ENCODE results near the gene MARCHF10. TPM values are rescaled to one million over a fixed set of nuclear protein-coding genes. Genes with fewer than 3 reads are reported as not detected.
"Not testable (repeated sequence)": the region's sequence is repeated elsewhere in the genome, so short reads cannot be mapped to it uniquely, and the experiment has no call there.

MARCHF10 gene
- total RNA-seq, 1 experiment from 2014 or later: not detected

DNA sequence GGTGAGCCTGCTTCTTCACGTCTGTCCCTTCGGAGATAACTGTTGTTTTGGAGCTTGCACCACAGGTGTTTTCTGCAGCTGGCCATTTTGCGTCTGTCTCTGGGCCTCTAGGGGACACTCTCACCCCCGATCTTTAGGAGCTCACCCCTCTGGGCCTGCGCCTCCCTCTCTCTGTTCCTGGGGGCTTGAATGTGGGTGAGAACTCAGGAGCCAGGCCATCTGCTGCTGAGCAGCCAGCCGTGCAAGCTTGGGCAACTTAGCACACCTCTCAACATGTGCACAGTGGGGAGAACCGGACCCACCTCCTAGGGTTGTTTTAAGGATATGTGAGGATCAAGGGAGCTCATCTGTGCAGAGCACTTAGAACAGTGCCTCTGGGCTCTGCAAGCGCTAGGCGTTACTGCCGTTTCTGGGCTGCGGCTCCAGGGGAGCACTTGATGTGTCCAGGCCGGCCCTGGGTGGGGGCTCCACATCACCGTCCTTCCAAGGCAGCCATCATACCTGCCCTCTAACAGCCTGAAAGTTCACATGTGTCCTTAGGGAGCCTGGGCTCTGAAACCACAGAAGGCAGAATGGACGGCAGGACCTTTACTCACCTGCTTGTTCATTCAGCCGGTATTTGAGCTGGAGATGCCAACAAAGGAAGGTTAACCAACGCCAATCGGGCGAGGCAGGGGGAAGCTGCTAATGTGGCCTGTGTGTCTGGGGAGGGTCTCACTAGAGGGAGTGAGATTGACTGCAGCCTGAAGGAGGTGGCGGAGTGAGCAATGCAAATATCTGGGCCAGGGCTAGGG lies 114.3 kb downstream of the MARCHF10 start:
- no peak overlapping the region for H3K27ac ChIP-seq (ENCODE audit: low read depth, low read length, poor library complexity, severe bottlenecking)
- intact Hi-C loops (cut with micrococcal nuclease; ENCODE audit: unreplicated experiment): loop anchor here (10.0 kb wide), 1 partner anchor 139 kb away; no protein-coding TSS in a partner anchor
- CTCF ChIA-PET: interaction anchor here (0.6 to 0.7 kb wide), 2 partner anchors 267 to 272 kb away, joined by 5 read pairs; no protein-coding TSS in a partner anchor
- no peaks in the 10 kb centered on the region for H3K27me3 ChIP-seq (replicated peaks; ENCODE audit: insufficient read depth, low read depth, low read length, poor library complexity)
- no peak for DNase-seq (ENCODE audit: low spot score)
- peaks cover 5% of the 10 kb centered on the region for H3K36me3 ChIP-seq (ENCODE audit: insufficient read depth, low read length, poor library complexity, severe bottlenecking)
- TF ChIP-seq, protein P1, sequence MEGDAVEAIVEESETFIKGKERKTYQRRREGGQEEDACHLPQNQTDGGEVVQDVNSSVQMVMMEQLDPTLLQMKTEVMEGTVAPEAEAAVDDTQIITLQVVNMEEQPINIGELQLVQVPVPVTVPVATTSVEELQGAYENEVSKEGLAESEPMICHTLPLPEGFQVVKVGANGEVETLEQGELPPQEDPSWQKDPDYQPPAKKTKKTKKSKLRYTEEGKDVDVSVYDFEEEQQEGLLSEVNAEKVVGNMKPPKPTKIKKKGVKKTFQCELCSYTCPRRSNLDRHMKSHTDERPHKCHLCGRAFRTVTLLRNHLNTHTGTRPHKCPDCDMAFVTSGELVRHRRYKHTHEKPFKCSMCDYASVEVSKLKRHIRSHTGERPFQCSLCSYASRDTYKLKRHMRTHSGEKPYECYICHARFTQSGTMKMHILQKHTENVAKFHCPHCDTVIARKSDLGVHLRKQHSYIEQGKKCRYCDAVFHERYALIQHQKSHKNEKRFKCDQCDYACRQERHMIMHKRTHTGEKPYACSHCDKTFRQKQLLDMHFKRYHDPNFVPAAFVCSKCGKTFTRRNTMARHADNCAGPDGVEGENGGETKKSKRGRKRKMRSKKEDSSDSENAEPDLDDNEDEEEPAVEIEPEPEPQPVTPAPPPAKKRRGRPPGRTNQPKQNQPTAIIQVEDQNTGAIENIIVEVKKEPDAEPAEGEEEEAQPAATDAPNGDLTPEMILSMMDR (conservative IDR thresholded peaks at IDR 0.05; ENCODE audit: low read depth, low read length): no peak
- no peak for TF ChIP-seq EZH2 (IDR thresholded peaks at IDR 0.05; ENCODE audit: borderline replicate concordance, low read depth, low read length, poor library complexity, severe bottlenecking)
- no peaks in the 10 kb centered on the region for H3K9me3 ChIP-seq (ENCODE audit: low read depth, low read length, poor library complexity, severe bottlenecking)
- POLR2A ChIA-PET (ENCODE audit: low non-redundant PET): no interaction called here
- BruUV-seq (replicated peaks): no TSS peak
- no peaks in the 10 kb centered on the region for H3K4me1 ChIP-seq (ENCODE audit: insufficient read depth, low read length, poor library complexity, severe bottlenecking)
- H3K4me3 ChIP-seq (ENCODE audit: low read depth, low read length, poor library complexity, severe bottlenecking): no peak overlapping the region

GRCh38 chr17:62692721-62693431 lies 115.2 kb downstream of the MARCHF10 start:
- CTCF ChIA-PET: no interaction called here
- BruUV-seq (replicated peaks): TSS peak; percentile 65
- intact Hi-C loops (cut with micrococcal nuclease; ENCODE audit: unreplicated experiment): loop anchor here (10.0 kb wide), 1 partner anchor 138 kb away; no protein-coding TSS in a partner anchor
- DNase-seq (ENCODE audit: low spot score): peak; percentile 29
- no peak for TF ChIP-seq EZH2 (IDR thresholded peaks at IDR 0.05; ENCODE audit: borderline replicate concordance, low read depth, low read length, poor library complexity, severe bottlenecking)
- TF ChIP-seq, protein P1 (conservative IDR thresholded peaks at IDR 0.05; ENCODE audit: low read depth, low read length): peak; percentile 44
- Histone ChIP-seq H3K4me1 (ENCODE audit: insufficient read depth, low read length, poor library complexity, severe bottlenecking) (no peaks in the 10 kb centered on the region), H3K36me3 (ENCODE audit: insufficient read depth, low read length, poor library complexity, severe bottlenecking) (peaks cover 5% of the 10 kb centered on the region), H3K27me3 (replicated peaks; ENCODE audit: insufficient read depth, low read depth, low read length, poor library complexity) (no peaks in the 10 kb centered on the region), H3K27ac (ENCODE audit: low read depth, low read length, poor library complexity, severe bottlenecking) (no peak overlapping the region), H3K9me3 (ENCODE audit: low read depth, low read length, poor library complexity, severe bottlenecking) (no peaks in the 10 kb centered on the region), H3K4me3 (ENCODE audit: low read depth, low read length, poor library complexity, severe bottlenecking) (no peak overlapping the region)
- POLR2A ChIA-PET (ENCODE audit: low non-redundant PET): no interaction called here

DNA sequence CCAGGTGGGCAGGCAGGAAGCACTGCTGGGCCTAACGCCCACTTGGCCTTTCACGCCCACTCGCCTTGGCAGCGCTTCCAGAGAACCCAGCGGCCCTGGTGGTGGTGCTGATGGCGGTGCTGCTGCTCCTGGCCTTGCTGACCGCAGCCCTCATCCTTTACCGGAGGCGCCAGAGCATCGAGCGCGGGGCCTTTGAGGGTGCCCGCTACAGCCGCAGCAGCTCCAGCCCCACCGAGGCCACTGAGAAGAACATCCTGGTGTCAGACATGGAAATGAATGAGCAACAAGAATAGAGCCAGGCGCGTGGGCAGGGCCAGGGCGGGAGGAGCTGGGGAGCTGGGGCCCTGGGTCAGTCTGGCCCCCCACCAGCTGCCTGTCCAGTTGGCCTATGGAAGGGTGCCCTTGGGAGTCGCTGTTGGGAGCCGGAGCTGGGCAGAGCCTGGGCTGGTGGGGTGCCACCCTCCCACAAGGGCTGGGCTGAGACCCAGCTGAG lies 115.9 kb downstream of the MARCHF10 start:
- no peaks in the 10 kb centered on the region for H3K4me1 ChIP-seq (ENCODE audit: insufficient read depth, low read length, poor library complexity, severe bottlenecking)
- intact Hi-C loops (cut with micrococcal nuclease; ENCODE audit: unreplicated experiment): loop anchor here (10.0 kb wide), 1 partner anchor 137 kb away; no protein-coding TSS in a partner anchor
- no peaks in the 10 kb centered on the region for H3K9me3 ChIP-seq (ENCODE audit: low read depth, low read length, poor library complexity, severe bottlenecking)
- no peak for TF ChIP-seq EZH2 (IDR thresholded peaks at IDR 0.05; ENCODE audit: borderline replicate concordance, low read depth, low read length, poor library complexity, severe bottlenecking)
- TF ChIP-seq, protein P1 (conservative IDR thresholded peaks at IDR 0.05; ENCODE audit: low read depth, low read length): no peak
- no peak for DNase-seq (ENCODE audit: low spot score)
- H3K27ac ChIP-seq (ENCODE audit: low read depth, low read length, poor library complexity, severe bottlenecking): no peak overlapping the region
- peaks cover 5% of the 10 kb centered on the region for H3K36me3 ChIP-seq (ENCODE audit: insufficient read depth, low read length, poor library complexity, severe bottlenecking)
- H3K27me3 ChIP-seq (replicated peaks; ENCODE audit: insufficient read depth, low read depth, low read length, poor library complexity): no peaks in the 10 kb centered on the region
- no peak overlapping the region for H3K4me3 ChIP-seq (ENCODE audit: low read depth, low read length, poor library complexity, severe bottlenecking)
- POLR2A ChIA-PET (ENCODE audit: low non-redundant PET): no interaction called here
- CTCF ChIA-PET: no interaction called here
- no TSS peak for BruUV-seq (replicated peaks)

GRCh38 chr17:62691589-62691915 lies 116.6 kb downstream of the MARCHF10 start:
- H3K4me1 ChIP-seq (ENCODE audit: insufficient read depth, low read length, poor library complexity, severe bottlenecking); POLR2A ChIA-PET (ENCODE audit: low non-redundant PET); H3K4me3 ChIP-seq (ENCODE audit: low read depth, low read length, poor library complexity, severe bottlenecking); CTCF ChIA-PET; H3K36me3 ChIP-seq (ENCODE audit: insufficient read depth, low read length, poor library complexity, severe bottlenecking); H3K27me3 ChIP-seq (replicated peaks; ENCODE audit: insufficient read depth, low read depth, low read length, poor library complexity); BruUV-seq (replicated peaks); DNase-seq (ENCODE audit: low spot score); H3K9me3 ChIP-seq (ENCODE audit: low read depth, low read length, poor library complexity, severe bottlenecking); H3K27ac ChIP-seq (ENCODE audit: low read depth, low read length, poor library complexity, severe bottlenecking): not testable (repeated sequence)
- intact Hi-C loops (cut with micrococcal nuclease; ENCODE audit: unreplicated experiment): loop anchor here (10.0 kb wide), 1 partner anchor 137 kb away; no protein-coding TSS in a partner anchor
